Sciatic nerve (tissue), 2 donors: ENCODE data around the gene C13orf46. TPM values are rescaled to one million over a fixed set of nuclear protein-coding genes. Genes with fewer than 3 reads are reported as not detected.
A peak's percentile ranks its signal among the peaks of the same experiment; 100 is the strongest.

Experiments used
- ATAC-seq: fragments of 200-7000 bp; cut with Tn5 transposase; one replicate; pipeline ENCODE4 v1.9.1; 2020; ENCODE audit warnings: mild to moderate bottlenecking, moderate library complexity
- DNase-seq: peaks from one replicate; pipeline ENCODE4 v3.0.0-alpha.2; 2020; ENCODE audit warnings: low spot score
- intact Hi-C: fragments of 100-400 bp; cut with DNase I; formaldehyde crosslinking; loops from one replicate; pipeline ENCODE4 v1.14.2; 2022
- total RNA-seq: library from RNA; stranded (reverse); fragmentation: NEBNext Ultra II Directional; extraction: Animal tissue kit (Norgen Biotek cat#: 25700); gene quantifications from one replicate; pipeline ENCODE4 v1.2.1, GENCODE V29; 2021
- donor health status: DM: no; HTN: no; CAD: no.
- donor health status: DM: no; HTN: no; CAD: no.

C13orf46 gene
- total RNA-seq, 1 donor from 2014 or later: 3.6 TPM

GRCh38 chr13:113976711-113977684, 3.1 kb upstream of the C13orf46 start:
- peak; percentile 63 for DNase-seq
- intact Hi-C loops: no loop called here
- ATAC-seq: peak; percentile 54

- ATAC-seq: no peak
- peak; percentile 59 for DNase-seq
- intact Hi-C loops: no loop called here
Observed at GRCh38 chr13:113975416-113975815, 1.5 kb upstream of the C13orf46 start.

- intact Hi-C loops: no loop called here
- ATAC-seq: no peak
- DNase-seq: peak; percentile 61
Observed at GRCh38 chr13:113974304-113975281, 717 bp upstream of the C13orf46 start.

GRCh38 chr13:113972451-113973217, 1.2 kb downstream of the C13orf46 start:
- ATAC-seq (peak; percentile 5), DNase-seq (peak; percentile 58)
- intact Hi-C loops: no loop called here

GRCh38 chr13:113971471-113972231, 2.2 kb downstream of the C13orf46 start:
- DNase-seq: peak; percentile 55
- ATAC-seq: no peak
- intact Hi-C loops: no loop called here

- ATAC-seq (peak; percentile 72), DNase-seq (peak; percentile 64)
- intact Hi-C loops: no loop called here
Observed at GRCh38 chr13:113970810-113971470, 2.9 kb downstream of the C13orf46 start.

GRCh38 chr13:113969973-113970611, 3.8 kb downstream of the C13orf46 start:
- intact Hi-C loops: no loop called here
- ATAC-seq: peak; percentile 1

GRCh38 chr13:113969311-113969972, 4.4 kb downstream of the C13orf46 start:
- DNase-seq (peak; percentile 46), ATAC-seq (no peak)
- intact Hi-C loops: no loop called here

More at GRCh38 chr13:113969973-113970611, 3.8 kb downstream of the C13orf46 start:
- DNase-seq: peak; percentile 51

GRCh38 chr13:113968463-113969310, 5.2 kb downstream of the C13orf46 start:
- DNase-seq: peak; percentile 42

GRCh38 chr13:113967729-113968462, 6.0 kb downstream of the C13orf46 start:
- intact Hi-C loops: no loop called here
- peak; percentile 54 for DNase-seq
- ATAC-seq: no peak

More at GRCh38 chr13:113968463-113969310, 5.2 kb downstream of the C13orf46 start:
- no peak for ATAC-seq
- intact Hi-C loops: no loop called here

- ATAC-seq (no peak), DNase-seq (peak; percentile 33)
- intact Hi-C loops: no loop called here
Observed at GRCh38 chr13:113967206-113967720, 6.6 kb downstream of the C13orf46 start.

- ATAC-seq (no peak), DNase-seq (no peak)
- intact Hi-C loops: no loop called here
Observed at GRCh38 chr13:113965968-113966884, 7.7 kb downstream of the C13orf46 start.

- intact Hi-C loops: no loop called here
- ATAC-seq (no peak), DNase-seq (no peak)
Observed at GRCh38 chr13:113965383-113965874, 8.4 kb downstream of the C13orf46 start.
